Mesodermal cell (in vitro differentiated cells): Measurements from ENCODE around the gene UBP1.
"Not testable (repeated sequence)": the region's sequence is repeated elsewhere in the genome, so short reads cannot be mapped to it uniquely, and the experiment has no call there.

Experiments
- H3K27ac ChIP-seq: 2 replicates; pipeline ENCODE4 v1.7.0; 2013; ENCODE audit warnings: mild to moderate bottlenecking, low read depth, low read length, moderate library complexity; ENCODE audit not compliant: severe bottlenecking
- H3K36me3 ChIP-seq: 2 replicates; pipeline ENCODE4 v1.7.1; 2013; ENCODE audit warnings: mild to moderate bottlenecking, low read length, moderate library complexity; ENCODE audit not compliant: control insufficient read depth, insufficient read depth
- H3K4me1 ChIP-seq: one replicate; pipeline ENCODE4 v1.7.1; 2013; ENCODE audit warnings: mild to moderate bottlenecking, low read length; ENCODE audit not compliant: insufficient read depth, control insufficient read depth, poor library complexity, severe bottlenecking
- H3K4me3 ChIP-seq: 2 replicates; pipeline ENCODE4 v1.7.0; 2013; ENCODE audit warnings: low read length, control low read depth, mild to moderate bottlenecking; ENCODE audit not compliant: insufficient read depth, poor library complexity, severe bottlenecking; ENCODE audit errors: extremely low read depth
- H3K9me3 ChIP-seq: 2 replicates; pipeline ENCODE4 v1.7.1; 2013; ENCODE audit warnings: mild to moderate bottlenecking, low read length, moderate library complexity; ENCODE audit not compliant: control insufficient read depth
- WGBS, 2 experiments: methylation state at CpG; one replicate each; pipeline ENCODE4 v1.1.5; 2013; ENCODE audit warnings: missing lambda C conversion rate in 2 of 2; ENCODE audit not compliant: insufficient coverage in 2 of 2; 5-methylcytosine and 5-hydroxymethylcytosine counted together

Gene UBP1

GRCh38 chr3:33417066-33417673, 23.0 kb downstream of the UBP1 start:
- Histone ChIP-seq H3K36me3 (peaks cover 82% of the 10 kb centered on the region), H3K4me3 (no peak overlapping the region), H3K9me3 (no peaks in the 10 kb centered on the region), H3K27ac (no peak overlapping the region), H3K4me1 (no peaks in the 10 kb centered on the region)
- 83% methylated on average over 1 of the region's 3 CpGs; no CpG with 5 or more reads in 1 of the 2 experiments for WGBS, 2 experiments

- peaks cover 91% of the 10 kb centered on the region for H3K36me3 ChIP-seq
- H3K4me3 ChIP-seq, H3K27ac ChIP-seq, H3K4me1 ChIP-seq, H3K9me3 ChIP-seq: not testable (repeated sequence)
- 100% methylated on average over 1 to 2 of the region's 3 CpGs for WGBS, 2 experiments
Observed at GRCh38 chr3:33410816-33411215, 29.4 kb downstream of the UBP1 start.

- Histone ChIP-seq H3K9me3 (no peaks in the 10 kb centered on the region), H3K4me3 (no peak overlapping the region), H3K36me3 (peaks cover 93% of the 10 kb centered on the region), H3K4me1 (no peaks in the 10 kb centered on the region), H3K27ac (no peak overlapping the region)
- WGBS, 2 experiments: 100% methylated on average over 2 of the region's 6 CpGs; no CpG with 5 or more reads in 1 of the 2 experiments
Observed at GRCh38 chr3:33403756-33404155, 36.4 kb downstream of the UBP1 start.

GRCh38 chr3:33402936-33403335, 37.3 kb downstream of the UBP1 start:
- no peaks in the 10 kb centered on the region for H3K4me1 ChIP-seq
- WGBS, 2 experiments: 88 to 100% methylated on average over 1 to 2 of the region's 3 CpGs
- peaks cover 93% of the 10 kb centered on the region for H3K36me3 ChIP-seq
- no peak overlapping the region for H3K4me3 ChIP-seq
- H3K27ac ChIP-seq: no peak overlapping the region
- no peaks in the 10 kb centered on the region for H3K9me3 ChIP-seq

- 93 to 96% methylated on average over 2 of the region's 2 CpGs for WGBS, 2 experiments
- Histone ChIP-seq H3K4me3 (no peak overlapping the region), H3K36me3 (peaks cover 93% of the 10 kb centered on the region), H3K4me1 (no peaks in the 10 kb centered on the region), H3K27ac (no peak overlapping the region), H3K9me3 (no peaks in the 10 kb centered on the region)
Observed at GRCh38 chr3:33401781-33402180, 38.4 kb downstream of the UBP1 start.

GRCh38 chr3:33398410-33398809, 41.8 kb downstream of the UBP1 start:
- 92 to 100% methylated on average over 2 to 3 of the region's 5 CpGs for WGBS, 2 experiments
- peaks cover 87% of the 10 kb centered on the region for H3K36me3 ChIP-seq
- no peaks in the 10 kb centered on the region for H3K4me1 ChIP-seq
- no peak overlapping the region for H3K27ac ChIP-seq
- no peak overlapping the region for H3K4me3 ChIP-seq
- no peaks in the 10 kb centered on the region for H3K9me3 ChIP-seq

- H3K36me3 ChIP-seq: peaks cover 89% of the 10 kb centered on the region
- H3K9me3 ChIP-seq: no peaks in the 10 kb centered on the region
- no peak overlapping the region for H3K27ac ChIP-seq
- WGBS, 2 experiments: 91% methylated on average over 7 of the region's 7 CpGs
- H3K4me1 ChIP-seq: peaks cover 3% of the 10 kb centered on the region
- no peak overlapping the region for H3K4me3 ChIP-seq
Observed at GRCh38 chr3:33395900-33396299, 44.3 kb downstream of the UBP1 start.

GRCh38 chr3:33394403-33395054, 45.7 kb downstream of the UBP1 start:
- 100% methylated on average over 1 of the region's 1 CpG; no CpG with 5 or more reads in 1 of the 2 experiments for WGBS, 2 experiments
- no peak overlapping the region for H3K4me3 ChIP-seq
- H3K36me3 ChIP-seq: peaks cover 89% of the 10 kb centered on the region
- peaks cover 3% of the 10 kb centered on the region for H3K4me1 ChIP-seq
- no peak overlapping the region for H3K27ac ChIP-seq
- no peaks in the 10 kb centered on the region for H3K9me3 ChIP-seq

- H3K36me3 ChIP-seq: peaks cover 87% of the 10 kb centered on the region
- peaks cover 3% of the 10 kb centered on the region for H3K4me1 ChIP-seq
- no peak overlapping the region for H3K4me3 ChIP-seq
- H3K27ac ChIP-seq: no peak overlapping the region
- 90 to 100% methylated on average over 2 of the region's 4 CpGs for WGBS, 2 experiments
- H3K9me3 ChIP-seq: no peaks in the 10 kb centered on the region
Observed at GRCh38 chr3:33392703-33393125, 47.5 kb downstream of the UBP1 start.

GRCh38 chr3:33392144-33392543, 48.1 kb downstream of the UBP1 start:
- peaks cover 3% of the 10 kb centered on the region for H3K4me1 ChIP-seq
- WGBS, 2 experiments: 94 to 100% methylated on average over 1 to 3 of the region's 4 CpGs
- H3K36me3 ChIP-seq: peaks cover 87% of the 10 kb centered on the region
- H3K9me3 ChIP-seq: no peaks in the 10 kb centered on the region
- no peak overlapping the region for H3K27ac ChIP-seq
- no peak overlapping the region for H3K4me3 ChIP-seq
